CD4-positive, alpha-beta T cell treated with Interleukin-1 beta for 1 hour (primary cell): Measurements from ENCODE around the gene P2RX1.

Experiments used
- DNase-seq, 2 donors: peaks; one replicate each; pipeline ENCODE4 v3.0.0-alpha.2; 2020 to 2022

Gene P2RX1

DNA sequence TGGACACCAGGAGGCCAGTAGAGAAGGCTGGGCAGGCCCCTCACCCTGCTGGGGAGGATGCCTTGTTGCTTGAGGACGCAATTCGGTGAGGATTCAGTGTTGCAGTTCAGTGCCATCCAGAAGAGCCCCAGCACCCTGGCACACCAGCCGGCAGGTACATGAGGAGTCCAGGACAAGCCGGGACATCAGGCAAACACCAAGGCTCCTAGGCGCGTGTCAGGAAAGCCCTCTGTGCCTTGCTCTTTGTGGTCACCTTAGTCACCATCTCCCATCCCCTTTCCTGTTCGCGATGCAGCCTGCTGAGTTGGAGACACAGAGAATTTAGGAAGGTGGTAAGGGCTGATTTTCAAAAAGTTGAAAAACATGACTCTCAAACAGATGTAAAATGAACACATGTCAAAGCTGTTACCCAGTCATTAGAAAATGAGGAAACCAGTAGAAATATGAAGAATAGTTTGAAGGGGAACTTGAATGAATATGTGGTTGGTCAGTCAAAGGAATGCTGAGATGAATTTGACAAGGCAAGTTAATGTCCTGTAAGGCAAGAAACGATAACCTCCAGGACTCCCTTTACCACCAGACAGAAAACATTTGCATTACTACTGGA, 67.9 kb downstream of the P2RX1 start:
- no peak for DNase-seq

DNA sequence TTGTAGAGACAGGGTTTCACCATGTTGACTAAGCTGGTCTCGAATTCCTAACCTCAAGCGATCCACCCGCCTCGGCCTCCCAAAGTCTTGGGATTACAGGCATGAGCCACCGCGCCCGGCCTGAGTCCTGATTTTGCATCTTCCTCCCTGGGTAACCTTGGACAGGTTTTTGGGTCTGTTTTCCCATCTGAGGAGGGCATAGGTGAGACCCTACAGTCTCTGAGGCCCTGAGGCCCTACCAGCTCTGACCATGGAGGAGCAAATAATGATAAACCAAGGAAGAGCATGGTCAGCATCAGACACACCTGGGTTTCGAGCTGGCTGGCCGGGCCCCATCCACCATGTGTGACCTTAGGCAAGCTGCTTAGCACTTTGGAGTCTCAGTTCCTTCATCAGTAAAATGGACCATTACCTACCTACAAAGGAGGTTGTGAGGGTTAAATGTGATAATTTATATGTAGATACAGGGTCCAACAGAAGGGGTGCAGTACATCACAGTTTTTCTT, 69.0 kb downstream of the P2RX1 start:
- no peak for DNase-seq
